ENCODE measurements around the gene TNPO2. TPM values are rescaled to one million over a fixed set of nuclear protein-coding genes. Genes with fewer than 3 reads are reported as not detected.

Gene TNPO2
- total RNA-seq, 2 experiments from 2014 or later = 47.3 to 47.4 TPM

- H3K4me3 Mint-ChIP-seq = peak overlapping the region; percentile 89
- intact Hi-C loops (cut with DNase I, micrococcal nuclease) = loop anchor here in 1 of 2 experiments (5.0 kb wide), 1 partner anchor 39 kb away; the partner anchor contains the start of gene DHPS
- Histone ChIP-seq H3K36me3 (ENCODE audit: insufficient read depth, low read length) (peaks cover 18% of the 10 kb centered on the region), H3K27ac (ENCODE audit: low read depth in 1 of 2, low read length in 2 of 2) (peak overlapping the region; percentile 34 to 59), H3K9me3 (ENCODE audit: control insufficient read depth in 1 of 2, insufficient read depth in 1 of 2, low read length in 2 of 2) (no peaks in the 10 kb centered on the region), H3K27me3 (ENCODE audit: control insufficient read depth in 1 of 2, insufficient read depth in 2 of 2, low read length in 2 of 2) (no peaks in the 10 kb centered on the region), H3K4me3 (ENCODE audit: low read length) (peak overlapping the region; percentile 69), H3K4me1 (ENCODE audit: insufficient read depth, low read length) (peaks cover 39% of the 10 kb centered on the region)
- TF ChIP-seq CTCF (IDR thresholded peaks at IDR 0.05) = no peak
- no peaks in the 10 kb centered on the region for H3K9me3 Mint-ChIP-seq
- H3K27ac Mint-ChIP-seq = peak overlapping the region; percentile 89
- H3K4me1 Mint-ChIP-seq (ENCODE audit: low read depth) = peaks cover 49% of the 10 kb centered on the region
- DNase-seq (peak in 4 of 14 experiments; percentile 12 to 41 (median 36)), ATAC-seq (ENCODE audit: poor library complexity) (no peak)
- H3K36me3 Mint-ChIP-seq (ENCODE audit: low read depth) = peaks cover 47% of the 10 kb centered on the region
- ChIA-PET CTCF (interaction anchor here (0.9 to 1.9 kb wide), 4 partner anchors 36 to 56 kb away, joined by 3 to 11 read pairs (median 4); no protein-coding TSS in a partner anchor), POLR2A (interaction anchor here (1.0 to 7.0 kb wide), 8 partner anchors 12 to 110 kb away, joined by 3 to 79 read pairs (median 12); partner anchors contain the start of genes DHPS, FBXW9, GET3 and JUNB)
- no peaks in the 10 kb centered on the region for H3K27me3 Mint-ChIP-seq
Observed at GRCh38 chr19:12720851-12721655, 2.7 kb downstream of the TNPO2 start.

GRCh38 chr19:12720296-12720695 lies 3.4 kb downstream of the TNPO2 start:
- ChIA-PET POLR2A (interaction anchor here (1.0 to 7.0 kb wide), 3 partner anchors 13 to 51 kb away, joined by 3 to 79 read pairs (median 12); partner anchors contain the start of genes GET3 and TRIR), CTCF (no interaction called here)
- peak overlapping the region; percentile 69 for H3K4me3 ChIP-seq (ENCODE audit: low read length)

More at GRCh38 chr19:12720296-12720695, 3.4 kb downstream of the TNPO2 start:
- H3K27me3 ChIP-seq (ENCODE audit: control insufficient read depth in 1 of 2, insufficient read depth in 2 of 2, low read length in 2 of 2) = no peaks in the 10 kb centered on the region
- no peak for TF ChIP-seq CTCF (IDR thresholded peaks at IDR 0.05)
- no peaks in the 10 kb centered on the region for H3K9me3 ChIP-seq (ENCODE audit: control insufficient read depth in 1 of 2, insufficient read depth in 1 of 2, low read length in 2 of 2)
- no peak for ATAC-seq (ENCODE audit: poor library complexity)
- DNase-seq = no peak
- peaks cover 26% of the 10 kb centered on the region for H3K36me3 ChIP-seq (ENCODE audit: insufficient read depth, low read length)
- Mint-ChIP-seq H3K4me1 (ENCODE audit: low read depth) (peaks cover 49% of the 10 kb centered on the region), H3K36me3 (ENCODE audit: low read depth) (peaks cover 51% of the 10 kb centered on the region), H3K4me3 (peak overlapping the region; percentile 83), H3K27me3 (no peaks in the 10 kb centered on the region), H3K27ac (peak overlapping the region; percentile 89), H3K9me3 (no peaks in the 10 kb centered on the region)
- intact Hi-C loops (cut with DNase I, micrococcal nuclease) = loop anchor here in 1 of 2 experiments (5.0 kb wide), 1 partner anchor 38 kb away; the partner anchor contains the start of gene DHPS
- H3K27ac ChIP-seq (ENCODE audit: low read depth in 1 of 2, low read length in 2 of 2) = no peak overlapping the region
- H3K4me1 ChIP-seq (ENCODE audit: insufficient read depth, low read length) = peaks cover 39% of the 10 kb centered on the region

All from CD4-positive, alpha-beta T cell (primary cell).